HepG2 (cell line): ENCODE measurements around the gene RCE1.

ENCODE experiments used
- E2F1 ChIP-seq: sonication (generic); formaldehyde crosslinking; IDR thresholded peaks from 2 replicates; pipeline ENCODE4 v1.5.0; 2020; ENCODE audit warnings: missing genetic modification reagents
- FOXJ3 ChIP-seq: sonication (generic); formaldehyde crosslinking; IDR thresholded peaks from 2 replicates; pipeline ENCODE4 v1.4.0; 2020; ENCODE audit warnings: missing genetic modification reagents, mild to moderate bottlenecking, borderline replicate concordance
- POLR2AphosphoS5 ChIP-seq: IDR thresholded peaks from 2 replicates; pipeline ENCODE4 v1.6.1; 2012; ENCODE audit warnings: low read depth, low read length
- PRDM15 ChIP-seq: sonication (generic); formaldehyde crosslinking; IDR thresholded peaks from 2 replicates; pipeline ENCODE4 v1.4.0; 2020; ENCODE audit warnings: missing genetic modification reagents
- RXRA ChIP-seq: sonication (generic); formaldehyde crosslinking; IDR thresholded peaks from 2 replicates; pipeline ENCODE4 v1.5.1; 2020; ENCODE audit warnings: missing genetic modification reagents
- ZFP36 ChIP-seq: fragments of 150-350 bp; IDR thresholded peaks from 2 replicates; pipeline ENCODE4 v1.6.1; 2018; ENCODE audit warnings: borderline replicate concordance, low read length, low read depth; ENCODE audit not compliant: partially characterized antibody
- ZNF18 ChIP-seq: sonication (generic); formaldehyde crosslinking; IDR thresholded peaks from 2 replicates; pipeline ENCODE4 v1.8.0; 2022; ENCODE audit warnings: mild to moderate bottlenecking, missing genetic modification reagents; ENCODE audit not compliant: insufficient replicate concordance

GRCh38 chr11:66859686-66860448 lies 16.6 kb downstream of the RCE1 start:
- no peak for TF ChIP-seq ZNF18 (CRISPR knock-in tag)
- TF ChIP-seq PRDM15: no peak
- TF ChIP-seq POLR2AphosphoS5: no peak
- TF ChIP-seq RXRA (CRISPR knock-in tag): no peak
- no peak for TF ChIP-seq E2F1
- no peak for TF ChIP-seq ZFP36
- TF ChIP-seq FOXJ3 (CRISPR knock-in tag): no peak
